Karpas-422 (cell line): Measurements from ENCODE around the gene DLGAP4. TPM values are rescaled to one million over a fixed set of nuclear protein-coding genes. Genes with fewer than 3 reads are reported as not detected.

ENCODE experiments used
- DNase-seq: peaks from one replicate; pipeline ENCODE4 v3.0.0-alpha.2; 2015
- H2AFZ ChIP-seq: fragments of 200-600 bp; sonication (generic); 2 replicates; pipeline ENCODE4 v1.6.1; 2014; ENCODE audit warnings: antibody characterized with exemption, low read length, mixed read lengths
- H3K27ac ChIP-seq: fragments of 200-600 bp; sonication (generic); 2 replicates; pipeline ENCODE4 v1.5.1; 2014; ENCODE audit warnings: mild to moderate bottlenecking, low read length, moderate library complexity
- H3K27me3 ChIP-seq: fragments of 200-600 bp; sonication (generic); 2 replicates; pipeline ENCODE4 v1.6.1; 2014; ENCODE audit warnings: low read length, mixed read lengths
- H3K36me3 ChIP-seq: fragments of 200-600 bp; sonication (generic); 2 replicates; pipeline ENCODE4 v1.6.1; 2014; ENCODE audit warnings: low read length, mixed read lengths; ENCODE audit not compliant: insufficient read depth
- H3K4me1 ChIP-seq: fragments of 200-600 bp; sonication (generic); 2 replicates; pipeline ENCODE4 v1.6.1; 2014; ENCODE audit warnings: mild to moderate bottlenecking, low read length, mixed read lengths
- H3K4me2 ChIP-seq: fragments of 200-600 bp; sonication (generic); 2 replicates; pipeline ENCODE4 v1.6.1; 2014; ENCODE audit warnings: low read length, low read depth, mild to moderate bottlenecking; ENCODE audit not compliant: poor library complexity, severe bottlenecking
- H3K4me3 ChIP-seq: fragments of 200-600 bp; sonication (generic); 2 replicates; pipeline ENCODE4 v1.5.1; 2014; ENCODE audit warnings: mild to moderate bottlenecking, antibody characterized with exemption, low read length, mixed read lengths
- H3K79me2 ChIP-seq: fragments of 200-600 bp; sonication (generic); 2 replicates; pipeline ENCODE4 v1.6.1; 2014; ENCODE audit warnings: mild to moderate bottlenecking, low read length, mixed read lengths
- H3K9ac ChIP-seq: fragments of 200-600 bp; sonication (generic); 2 replicates; pipeline ENCODE4 v1.6.0; 2014; ENCODE audit warnings: low read length
- H3K9me2 ChIP-seq: fragments of 200-600 bp; sonication (generic), shearing (Covaris generic); replicated peaks from 2 replicates; pipeline ENCODE4 v1.6.0; 2014; ENCODE audit warnings: mild to moderate bottlenecking, low read length, moderate library complexity; ENCODE audit not compliant: insufficient read depth
- H3K9me3 ChIP-seq: fragments of 300-700, 200-600 bp; sonication (generic); 2 replicates; pipeline ENCODE4 v1.6.1; 2014; ENCODE audit warnings: low read length, mixed read lengths
- H4K20me1 ChIP-seq: fragments of 200-600 bp; sonication (generic); 2 replicates; pipeline ENCODE4 v1.6.1; 2014; ENCODE audit warnings: mild to moderate bottlenecking, antibody characterized with exemption, low read length, low read depth; ENCODE audit not compliant: insufficient read depth
- total RNA-seq: library from RNA; depleted of rRNA; stranded (reverse); fragments of >200 nt; shearing (Covaris generic); gene quantifications from 2 replicates; pipeline ENCODE4 v1.2.3, GENCODE V29; 2014; ENCODE audit warnings: low replicate concordance

DLGAP4 gene
- total RNA-seq, 1 experiment from 2014 or later = 7.5 TPM

DNA sequence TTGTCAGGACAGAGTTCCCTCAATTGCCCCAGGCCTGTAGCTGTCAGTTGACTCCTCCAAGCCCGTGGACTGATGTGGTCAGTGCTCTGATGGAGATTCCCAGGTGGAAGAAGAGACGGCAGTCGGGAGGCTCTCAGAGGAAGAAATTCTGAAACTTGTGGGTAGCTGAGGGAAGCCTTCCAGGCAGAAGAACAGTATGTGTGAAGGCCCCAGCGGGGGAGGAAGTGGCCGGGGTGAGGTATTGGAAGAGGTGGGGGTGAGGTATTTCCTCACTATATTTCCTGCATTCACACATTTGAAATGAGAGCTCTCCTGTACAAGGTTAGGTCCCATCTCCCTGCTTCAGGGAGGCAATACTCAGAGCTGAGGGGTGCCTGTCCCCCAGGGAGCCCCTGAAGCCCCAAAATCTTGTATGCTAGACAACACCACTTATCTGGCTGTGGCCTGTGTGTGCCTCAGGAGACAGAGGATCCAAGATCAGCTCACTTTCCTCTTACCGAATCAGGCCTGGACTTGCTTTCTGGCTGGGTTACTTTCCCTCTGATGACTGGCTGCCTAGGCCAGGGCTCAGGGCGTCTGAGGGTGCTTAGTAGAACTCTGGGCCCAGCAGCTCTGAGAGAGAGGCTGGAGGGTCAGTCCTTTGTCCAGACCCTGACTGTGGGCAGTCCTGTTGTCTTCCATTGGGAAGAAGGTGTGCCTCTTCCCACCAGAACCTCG, 185.9 kb downstream of the DLGAP4 start:
- Histone ChIP-seq H3K4me1 (no peaks in the 10 kb centered on the region), H3K36me3 (no peaks in the 10 kb centered on the region), H3K4me2 (no peak overlapping the region), H2AFZ (no peak overlapping the region), H3K79me2 (no peaks in the 10 kb centered on the region), H3K27me3 (no peaks in the 10 kb centered on the region), H3K9me2 (no peaks in the 10 kb centered on the region), H3K9me3 (no peaks in the 10 kb centered on the region), H3K9ac (no peak overlapping the region), H3K4me3 (no peak overlapping the region), H4K20me1 (0 out of 2 replicates have a peak, but pooled peaks cover 4% of the 10 kb centered on the region), H3K27ac (no peak overlapping the region)
- DNase-seq = no peak

- no peak for DNase-seq
- Histone ChIP-seq H3K9me2 (no peaks in the 10 kb centered on the region), H3K4me2 (no peak overlapping the region), H4K20me1 (0 out of 2 replicates have a peak, but pooled peaks cover 4% of the 10 kb centered on the region), H3K4me1 (no peaks in the 10 kb centered on the region), H3K27ac (no peak overlapping the region), H3K9ac (no peak overlapping the region), H3K36me3 (no peaks in the 10 kb centered on the region), H2AFZ (no peak overlapping the region), H3K27me3 (no peaks in the 10 kb centered on the region), H3K4me3 (no peak overlapping the region), H3K79me2 (no peaks in the 10 kb centered on the region), H3K9me3 (no peaks in the 10 kb centered on the region)
Observed at GRCh38 chr20:36493051-36493800, 187.1 kb downstream of the DLGAP4 start.

- H3K79me2 ChIP-seq = no peaks in the 10 kb centered on the region
- H3K27me3 ChIP-seq = no peaks in the 10 kb centered on the region
- H3K27ac ChIP-seq = no peak overlapping the region
- no peaks in the 10 kb centered on the region for H3K9me3 ChIP-seq
- H3K9ac ChIP-seq = no peak overlapping the region
- no peaks in the 10 kb centered on the region for H3K9me2 ChIP-seq
- no peak overlapping the region for H2AFZ ChIP-seq
- H3K36me3 ChIP-seq = no peaks in the 10 kb centered on the region
- H3K4me1 ChIP-seq = no peaks in the 10 kb centered on the region
- DNase-seq = no peak
- no peak overlapping the region for H3K4me2 ChIP-seq
- no peak overlapping the region for H3K4me3 ChIP-seq
- H4K20me1 ChIP-seq = 0 out of 2 replicates have a peak, but pooled peaks cover 4% of the 10 kb centered on the region
Observed at GRCh38 chr20:36493801-36494114, 187.6 kb downstream of the DLGAP4 start.

DNA sequence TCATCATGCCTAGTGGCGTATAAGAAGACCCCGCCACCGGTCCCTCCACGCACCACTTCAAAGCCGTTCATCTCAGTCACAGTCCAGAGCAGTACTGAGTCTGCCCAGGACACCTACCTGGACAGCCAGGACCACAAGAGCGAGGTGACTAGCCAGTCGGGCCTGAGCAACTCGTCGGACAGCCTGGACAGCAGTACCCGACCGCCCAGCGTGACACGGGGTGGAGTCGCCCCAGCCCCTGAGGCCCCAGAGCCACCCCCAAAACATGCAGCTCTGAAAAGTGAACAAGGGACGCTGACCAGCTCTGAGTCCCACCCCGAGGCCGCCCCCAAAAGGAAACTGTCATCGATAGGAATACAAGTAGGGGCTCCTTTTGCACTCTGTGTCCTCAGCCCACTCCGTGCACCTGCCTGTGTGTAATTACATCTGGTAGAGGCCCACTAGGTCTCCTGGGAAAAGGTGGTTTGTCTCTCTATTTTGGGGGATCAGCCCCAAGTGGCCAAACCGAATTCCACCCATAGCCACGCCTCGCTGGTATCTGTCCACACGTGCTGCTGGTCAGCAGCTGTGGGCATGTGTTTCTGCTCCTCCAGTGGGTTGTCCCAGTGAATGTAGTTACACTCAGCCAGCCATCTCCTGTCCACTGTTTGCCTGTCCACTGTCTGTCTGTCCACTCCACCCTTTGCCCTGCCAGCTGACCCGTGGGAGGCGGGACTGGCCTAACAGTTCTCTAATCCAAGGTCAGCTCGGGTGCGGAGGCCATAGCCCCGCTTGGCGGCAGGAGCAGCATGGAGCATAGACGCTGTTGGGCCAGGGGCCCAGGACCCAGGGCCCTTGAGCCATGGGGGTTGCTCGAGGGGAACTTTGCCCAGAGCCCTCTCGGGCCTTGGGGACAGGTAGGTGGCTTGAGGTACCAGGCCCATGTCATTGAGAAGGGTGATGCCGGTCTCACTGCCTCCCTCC, 190.8 kb downstream of the DLGAP4 start:
- DNase-seq = no peak

DNA sequence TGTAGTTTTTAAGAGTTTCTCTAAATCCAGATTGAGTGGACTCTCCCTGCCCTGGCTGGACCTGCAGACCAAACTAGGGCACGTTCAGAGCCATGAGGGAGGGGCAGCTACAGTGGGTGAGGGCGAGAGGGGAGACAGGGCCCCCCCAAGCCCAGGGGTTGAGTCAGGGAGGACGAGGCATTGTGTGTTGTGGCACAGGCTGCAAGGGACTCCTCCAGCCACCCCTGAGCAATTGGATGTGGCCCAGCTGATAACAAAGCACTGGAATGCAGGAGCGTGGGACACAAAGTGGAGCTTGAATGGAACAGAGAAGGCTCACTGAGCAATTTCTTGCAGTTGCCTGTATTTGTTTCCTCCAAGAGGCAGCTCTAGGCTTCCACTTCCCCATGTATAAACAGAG, 191.7 kb downstream of the DLGAP4 start:
- Histone ChIP-seq H4K20me1 (0 out of 2 replicates have a peak, but pooled peaks cover 4% of the 10 kb centered on the region), H3K4me2 (no peak overlapping the region), H3K27me3 (no peaks in the 10 kb centered on the region), H3K9me3 (no peaks in the 10 kb centered on the region), H3K9me2 (no peaks in the 10 kb centered on the region), H3K27ac (no peak overlapping the region), H3K79me2 (no peaks in the 10 kb centered on the region), H3K4me3 (no peak overlapping the region), H3K36me3 (no peaks in the 10 kb centered on the region), H2AFZ (no peak overlapping the region), H3K9ac (no peak overlapping the region), H3K4me1 (no peaks in the 10 kb centered on the region)
- no peak for DNase-seq

More for the DNA sequence above, 190.8 kb downstream of the DLGAP4 start:
- Histone ChIP-seq H3K79me2 (no peaks in the 10 kb centered on the region), H3K9ac (no peak overlapping the region), H3K4me3 (no peak overlapping the region), H3K27ac (no peak overlapping the region), H4K20me1 (0 out of 2 replicates have a peak, but pooled peaks cover 4% of the 10 kb centered on the region), H3K4me1 (no peaks in the 10 kb centered on the region), H3K4me2 (no peak overlapping the region), H3K9me2 (no peaks in the 10 kb centered on the region), H3K36me3 (no peaks in the 10 kb centered on the region), H3K9me3 (no peaks in the 10 kb centered on the region), H3K27me3 (no peaks in the 10 kb centered on the region), H2AFZ (no peak overlapping the region)

DNA sequence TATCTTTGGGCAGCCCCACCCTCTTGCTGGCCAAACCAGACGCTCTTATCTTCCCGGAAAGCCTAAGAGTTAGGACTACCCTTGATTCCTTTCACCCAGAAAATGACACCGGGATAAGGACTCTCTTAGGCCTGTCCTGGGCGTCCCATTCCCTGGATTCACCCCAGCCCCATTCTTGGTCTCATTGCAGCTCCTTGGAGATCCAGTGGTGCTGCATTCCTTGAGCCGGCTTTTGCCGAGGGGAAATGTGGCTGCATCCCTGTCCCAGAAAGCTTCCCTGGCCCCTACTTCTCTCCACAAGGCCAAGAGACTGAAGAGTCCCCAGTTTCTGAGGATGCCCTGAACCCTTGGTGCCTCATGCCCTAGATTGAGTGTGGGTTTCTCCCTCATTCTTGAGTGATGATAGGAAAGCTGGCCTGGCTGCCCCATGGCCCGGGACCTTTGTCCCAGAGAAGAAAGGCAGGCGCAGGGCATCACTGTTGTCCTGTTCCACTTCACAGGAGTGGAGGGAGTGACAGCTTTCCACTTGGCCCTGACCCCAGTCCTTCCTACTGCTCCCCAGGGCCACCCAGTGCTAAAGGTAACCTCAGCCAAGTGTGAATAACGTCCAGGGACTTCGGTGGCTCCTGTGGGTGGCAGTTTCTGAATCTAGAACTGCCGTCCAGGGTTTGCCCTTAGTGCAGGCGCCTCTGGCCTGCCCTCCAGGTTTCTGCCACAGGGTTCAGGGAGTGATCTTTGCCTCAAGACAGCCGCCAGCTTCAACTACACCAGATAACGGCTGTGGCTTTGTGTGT, 192.4 kb downstream of the DLGAP4 start:
- Histone ChIP-seq H4K20me1 (0 out of 2 replicates have a peak, but pooled peaks cover 4% of the 10 kb centered on the region), H2AFZ (no peak overlapping the region), H3K27ac (no peak overlapping the region), H3K4me2 (no peak overlapping the region), H3K36me3 (no peaks in the 10 kb centered on the region), H3K79me2 (no peaks in the 10 kb centered on the region), H3K9me3 (no peaks in the 10 kb centered on the region), H3K9me2 (no peaks in the 10 kb centered on the region), H3K27me3 (no peaks in the 10 kb centered on the region), H3K4me1 (no peaks in the 10 kb centered on the region), H3K4me3 (no peak overlapping the region), H3K9ac (no peak overlapping the region)
- no peak for DNase-seq

DNA sequence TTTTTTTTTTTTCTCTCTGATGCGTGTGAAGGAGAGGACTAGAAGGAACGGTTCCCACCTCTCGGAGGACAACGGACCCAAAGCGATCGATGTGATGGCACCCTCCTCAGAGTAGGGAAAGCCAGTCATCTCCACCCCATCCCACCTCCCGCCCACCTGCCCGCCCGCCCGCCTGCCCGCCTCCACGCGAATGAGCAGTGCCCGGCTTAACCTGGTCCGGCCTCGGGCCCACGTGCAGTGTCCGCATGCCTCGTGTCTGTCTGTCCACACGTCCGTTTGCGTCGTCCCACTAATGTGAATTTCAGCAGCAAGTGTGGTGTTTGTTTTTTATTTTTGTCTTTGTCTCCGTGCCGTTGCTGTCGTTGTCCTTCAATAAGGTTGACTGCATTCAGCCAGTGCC, 193.1 kb downstream of the DLGAP4 start:
- Histone ChIP-seq H3K27me3 (no peaks in the 10 kb centered on the region), H3K79me2 (no peaks in the 10 kb centered on the region), H3K4me3 (no peak overlapping the region), H3K36me3 (no peaks in the 10 kb centered on the region), H3K9me2 (no peaks in the 10 kb centered on the region), H3K4me2 (no peak overlapping the region), H3K9ac (no peak overlapping the region), H3K27ac (no peak overlapping the region), H4K20me1 (0 out of 2 replicates have a peak, but pooled peaks cover 4% of the 10 kb centered on the region), H3K4me1 (no peaks in the 10 kb centered on the region), H2AFZ (no peak overlapping the region), H3K9me3 (no peaks in the 10 kb centered on the region)
- DNase-seq = no peak
